Upper lobe of left lung (tissue), 4 donors: ENCODE results near the gene MSMB.

Experiments
- EP300 ChIP-seq, 4 donors: sonication (generic); formaldehyde crosslinking; IDR thresholded peaks; one replicate each; pipeline ENCODE4 v1.5.1; 2017; ENCODE audit warnings: antibody characterized with exemption in 4 of 4, control low read depth in 2 of 4
- POLR2A ChIP-seq, 4 donors: fragments of 450-650 bp; IDR thresholded peaks; one replicate each; pipeline ENCODE4 v1.5.1; 2016 to 2017; ENCODE audit warnings: antibody characterized with exemption in 4 of 4, mild to moderate bottlenecking in 2 of 4
- TF ChIP-seq, protein P1 (sequence below), 6 experiments: fragments of 450-650 bp in 4 of 6; fragments of 200-600 bp in 2 of 6; sonication (generic) in 2 of 6; IDR thresholded peaks; one replicate each; pipeline ENCODE4 v1.5.1; 2016 to 2019; ENCODE audit warnings: antibody characterized with exemption in 6 of 6

DNA sequence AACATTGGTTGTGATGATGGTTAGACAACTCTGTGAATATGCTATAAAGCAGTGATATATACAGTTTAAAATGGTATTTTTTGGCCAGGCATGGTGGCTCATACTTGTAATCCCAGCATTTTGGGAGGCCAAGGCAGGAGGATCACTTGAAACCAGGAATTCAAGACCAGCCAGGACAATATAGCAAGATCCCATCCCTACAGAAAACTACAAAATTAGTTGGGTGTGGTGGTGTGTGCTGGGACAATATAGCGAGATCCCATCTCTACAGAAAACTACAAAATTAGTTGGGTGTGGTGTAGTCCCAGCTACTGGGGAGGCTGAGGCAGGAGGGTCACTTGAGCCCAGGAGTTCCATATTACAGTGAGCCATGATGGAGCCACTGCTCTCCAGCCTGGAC is 27.5 kb upstream of the MSMB start:
- TF ChIP-seq, protein P1, sequence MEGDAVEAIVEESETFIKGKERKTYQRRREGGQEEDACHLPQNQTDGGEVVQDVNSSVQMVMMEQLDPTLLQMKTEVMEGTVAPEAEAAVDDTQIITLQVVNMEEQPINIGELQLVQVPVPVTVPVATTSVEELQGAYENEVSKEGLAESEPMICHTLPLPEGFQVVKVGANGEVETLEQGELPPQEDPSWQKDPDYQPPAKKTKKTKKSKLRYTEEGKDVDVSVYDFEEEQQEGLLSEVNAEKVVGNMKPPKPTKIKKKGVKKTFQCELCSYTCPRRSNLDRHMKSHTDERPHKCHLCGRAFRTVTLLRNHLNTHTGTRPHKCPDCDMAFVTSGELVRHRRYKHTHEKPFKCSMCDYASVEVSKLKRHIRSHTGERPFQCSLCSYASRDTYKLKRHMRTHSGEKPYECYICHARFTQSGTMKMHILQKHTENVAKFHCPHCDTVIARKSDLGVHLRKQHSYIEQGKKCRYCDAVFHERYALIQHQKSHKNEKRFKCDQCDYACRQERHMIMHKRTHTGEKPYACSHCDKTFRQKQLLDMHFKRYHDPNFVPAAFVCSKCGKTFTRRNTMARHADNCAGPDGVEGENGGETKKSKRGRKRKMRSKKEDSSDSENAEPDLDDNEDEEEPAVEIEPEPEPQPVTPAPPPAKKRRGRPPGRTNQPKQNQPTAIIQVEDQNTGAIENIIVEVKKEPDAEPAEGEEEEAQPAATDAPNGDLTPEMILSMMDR (IDR thresholded peaks at IDR 0.05): no peak
- TF ChIP-seq EP300 (IDR thresholded peaks at IDR 0.05) (no peak), POLR2A (IDR thresholded peaks at IDR 0.05) (no peak)
